ENCODE results near the gene DHRSX. TPM values are rescaled to one million over a fixed set of nuclear protein-coding genes. Genes with fewer than 3 reads are reported as not detected.

Gene DHRSX
- total and polyA plus RNA-seq, 2 of the 8 experiments (the other 6 are each of a cell fraction or from before 2014, with no cell fraction given) = 35.1 to 43.4 TPM

- Histone ChIP-seq H3K4me1 (replicated peaks in 1 of 4; ENCODE audit: control insufficient read depth in 3 of 4, insufficient read depth in 4 of 4, low read length in 3 of 4) (peaks cover 0 to 5% (median under 1%) of the 10 kb centered on the region in 4 experiments; a peak in 1 of 7 replicates), H4K20me1 (replicated peaks in 1 of 2; ENCODE audit: control insufficient read depth in 1 of 2, insufficient read depth in 2 of 2, low read length in 2 of 2) (peaks cover 0 to 7% of the 10 kb centered on the region in 2 experiments), H2BK120ac (replicated peaks; ENCODE audit: low read depth, low read length) (no peak overlapping the region), H2BK12ac (ENCODE audit: low read depth, low read length) (no peak overlapping the region), H2BK20ac (ENCODE audit: low read length) (no peak overlapping the region), H3K23me2 (ENCODE audit: low read depth, low read length) (peaks cover 13% of the 10 kb centered on the region; the same call in 1 of the 2 replicates), H3K23ac (ENCODE audit: insufficient read length) (no peak overlapping the region), H3K27ac (ENCODE audit: low read depth, low read length) (no peak overlapping the region), H2BK5ac (ENCODE audit: low read depth, low read length) (no peak overlapping the region), H3K4ac (replicated peaks; ENCODE audit: insufficient read length, low read depth, low read length) (no peak overlapping the region), H3K79me1 (ENCODE audit: low read depth, low read length) (no peaks in the 10 kb centered on the region), H3K79me2 (ENCODE audit: control insufficient read depth in 1 of 2, insufficient read depth in 2 of 2, low read length in 2 of 2) (no peaks in the 10 kb centered on the region), H2BK15ac (ENCODE audit: low read length) (no peak overlapping the region), H3K4me2 (ENCODE audit: insufficient read depth in 1 of 2, low read depth in 2 of 2, low read length in 2 of 2) (no peak overlapping the region), H3K56ac (replicated peaks; ENCODE audit: insufficient read length, low read depth, low read length) (no peak overlapping the region), H3K9me3 (ENCODE audit: insufficient read depth in 2 of 2, low read depth in 1 of 2, low read length in 1 of 2) (no peaks in the 10 kb centered on the region), H2AFZ (ENCODE audit: low read length) (no peak overlapping the region), H4K8ac (ENCODE audit: extremely low read depth, insufficient read depth, low read length) (no peak overlapping the region), H3K27me3 (replicated peaks in 1 of 4; ENCODE audit: control insufficient read depth in 3 of 4, extremely low read depth in 1 of 4, insufficient read depth in 3 of 4, low read length in 3 of 4) (no peaks in the 10 kb centered on the region), H2AK5ac (ENCODE audit: low read depth, low read length) (no peak overlapping the region), H3K18ac (ENCODE audit: extremely low read depth, low read length) (no peak overlapping the region), H4K91ac (replicated peaks; ENCODE audit: insufficient read length, low read length) (no peak overlapping the region), H4K5ac (ENCODE audit: insufficient read length, low read depth, low read length) (no peak overlapping the region), H3K9ac (replicated peaks in 1 of 4; ENCODE audit: extremely low read depth in 1 of 4, low read depth in 3 of 4, low read length in 3 of 4) (no peak overlapping the region), H3K36me3 (ENCODE audit: control insufficient read depth in 2 of 4, insufficient read depth in 4 of 4, low read length in 3 of 4) (no peaks in the 10 kb centered on the region), H3K14ac (ENCODE audit: insufficient read length) (no peak overlapping the region), H3K4me3 (ENCODE audit: extremely low read depth in 1 of 4, insufficient read depth in 2 of 4, low read depth in 3 of 4, low read length in 4 of 4) (no peak overlapping the region)
- FAIRE-seq (no peak), DNase-seq (ENCODE audit: low read depth in 1 of 2, low spot score in 2 of 2) (no peak)
- TF ChIP-seq YY1 (IDR thresholded peaks at IDR 0.05; ENCODE audit: low read depth, low read length) = no peak
- TF ChIP-seq POLR2AphosphoS5 (IDR thresholded peaks at IDR 0.05; ENCODE audit: low read depth, low read length) = no peak
- TF ChIP-seq E2F6 (IDR thresholded peaks at IDR 0.05) = no peak
- no peak for TF ChIP-seq CEBPB (IDR thresholded peaks at IDR 0.05; ENCODE audit: low read depth, low read length)
- no peak for TF ChIP-seq GABPA (IDR thresholded peaks at IDR 0.05; ENCODE audit: borderline replicate concordance, insufficient read depth, low read length)
- TF ChIP-seq EZH2 (IDR thresholded peaks at IDR 0.05; ENCODE audit: low read depth, low read length, severe bottlenecking) = no peak
- TF ChIP-seq ASH2L (IDR thresholded peaks at IDR 0.05; ENCODE audit: low read length) = no peak
- no peak for TF ChIP-seq HDAC2 (IDR thresholded peaks at IDR 0.05; ENCODE audit: borderline replicate concordance in 1 of 2, low read depth in 2 of 2, low read length in 2 of 2)
- no peak for TF ChIP-seq KDM4A (IDR thresholded peaks at IDR 0.05; ENCODE audit: low read depth, low read length, severe bottlenecking)
- TF ChIP-seq CBX5 (IDR thresholded peaks at IDR 0.05; ENCODE audit: low read depth, low read length) = no peak
- no peak for TF ChIP-seq USF2 (IDR thresholded peaks at IDR 0.05; ENCODE audit: low read length)
- 91% methylated on average over 6 of the region's 6 CpGs; no CpG with 5 or more reads in 1 of the 2 experiments for WGBS, 2 experiments (ENCODE audit: extremely low coverage in 1 of 2, insufficient coverage in 1 of 2, insufficient read length in 1 of 2, insufficient replicate concordance in 2 of 2, low coverage in 1 of 2, low lambda C conversion rate in 2 of 2, missing lambda C conversion rate in 1 of 2)
- CTCF ChIA-PET (ENCODE audit: partially characterized antibody) = no interaction called here
- POLR2A ChIA-PET (ENCODE audit: partially characterized antibody) = no interaction called here
Observed at GRCh38 chrX:2517055-2517454, 16.3 kb upstream of the DHRSX start.
